Loucy (cell line): ENCODE data around the gene KRT35.

Experiments
- H2AFZ ChIP-seq: fragments of 200-600 bp; sonication (generic); 2 replicates; pipeline ENCODE4 v1.6.0; 2016; ENCODE audit warnings: antibody characterized with exemption, mild to moderate bottlenecking, low read length, moderate library complexity
- H3F3A ChIP-seq: fragments of 200-600 bp; 2 replicates; pipeline ENCODE4 v1.6.0; 2016; ENCODE audit warnings: antibody characterized with exemption, low read depth, mild to moderate bottlenecking
- H3K27me3 ChIP-seq: fragments of 200-600 bp; sonication (generic); 2 replicates; pipeline ENCODE4 v1.6.1; 2014; ENCODE audit warnings: low read length, mild to moderate bottlenecking; ENCODE audit not compliant: insufficient read depth, poor library complexity, severe bottlenecking
- H3K36me3 ChIP-seq: fragments of 200-600 bp; sonication (generic); 2 replicates; pipeline ENCODE4 v1.6.1; 2016; ENCODE audit warnings: low read length; ENCODE audit not compliant: insufficient read depth
- H3K4me1 ChIP-seq: fragments of 200-600 bp; sonication (generic); 2 replicates; pipeline ENCODE4 v1.5.1; 2014; ENCODE audit warnings: low read length, mild to moderate bottlenecking; ENCODE audit not compliant: insufficient read depth, poor library complexity, severe bottlenecking
- H3K4me2 ChIP-seq: fragments of 200-600 bp; sonication (generic); 2 replicates; pipeline ENCODE4 v1.6.0; 2014; ENCODE audit warnings: antibody characterized with exemption, low read length, low read depth, mild to moderate bottlenecking; ENCODE audit not compliant: poor library complexity, severe bottlenecking
- H3K4me3 ChIP-seq: fragments of 200-600 bp; sonication (generic); 2 replicates; pipeline ENCODE4 v1.5.1; 2014; ENCODE audit warnings: low read length, mild to moderate bottlenecking, mixed read lengths; ENCODE audit not compliant: poor library complexity, severe bottlenecking
- H3K79me2 ChIP-seq: fragments of 200-600 bp; sonication (generic); 2 replicates; pipeline ENCODE4 v1.6.1; 2014; ENCODE audit warnings: low read length; ENCODE audit not compliant: insufficient read depth
- H3K9ac ChIP-seq: fragments of 200-600 bp; sonication (generic); 2 replicates; pipeline ENCODE4 v1.6.0; 2014; ENCODE audit warnings: mild to moderate bottlenecking, low read depth, low read length, moderate library complexity; ENCODE audit not compliant: poor library complexity, severe bottlenecking
- H3K9me2 ChIP-seq: fragments of 200-600 bp; sonication (generic); replicated peaks from 2 replicates; pipeline ENCODE4 v1.6.1; 2016; ENCODE audit warnings: low read depth, low read length, mixed read lengths
- H3K9me3 ChIP-seq: fragments of 200-600 bp; sonication (generic); 2 replicates; pipeline ENCODE4 v1.6.1; 2014; ENCODE audit warnings: mild to moderate bottlenecking, antibody characterized with exemption, low read length, low read depth; ENCODE audit not compliant: insufficient read depth
- H4K20me1 ChIP-seq: fragments of 200-600 bp; sonication (generic); 2 replicates; pipeline ENCODE4 v1.6.0; 2014; ENCODE audit warnings: antibody characterized with exemption, low read length, mild to moderate bottlenecking; ENCODE audit not compliant: insufficient read depth, poor library complexity, severe bottlenecking
- CTCF ChIP-seq: fragments of 200-600 bp; sonication (generic); conservative IDR thresholded peaks from 2 replicates; pipeline ENCODE4 v1.5.1; 2014; ENCODE audit warnings: mild to moderate bottlenecking, antibody characterized with exemption, low read length
- EZH2phosphoT487 ChIP-seq: fragments of 200-600 bp; IDR thresholded peaks from 2 replicates; pipeline ENCODE4 v1.6.1; 2018; ENCODE audit warnings: antibody characterized with exemption, mild to moderate bottlenecking, moderate library complexity, borderline replicate concordance

The KRT35 gene

GRCh38 chr17:41467561-41467960, 13.4 kb downstream of the KRT35 start:
- Histone ChIP-seq H2AFZ (no peak overlapping the region), H4K20me1 (no peaks in the 10 kb centered on the region), H3K36me3 (no peaks in the 10 kb centered on the region), H3K79me2 (no peaks in the 10 kb centered on the region), H3K9ac (no peak overlapping the region), H3K4me1 (no peaks in the 10 kb centered on the region), H3K27me3 (peaks cover 6% of the 10 kb centered on the region), H3K4me2 (no peak overlapping the region), H3K9me2 (no peaks in the 10 kb centered on the region), H3K4me3 (no peak overlapping the region), H3K9me3 (no peaks in the 10 kb centered on the region), H3F3A (no peaks in the 10 kb centered on the region)
- TF ChIP-seq CTCF: no peak
- TF ChIP-seq EZH2phosphoT487: no peak

- Histone ChIP-seq H3F3A (no peaks in the 10 kb centered on the region), H3K4me3 (no peak within 1 kb of the TSS), H3K9ac (no peak within 1 kb of the TSS), H4K20me1 (no peaks in the 10 kb centered on the region), H3K4me1 (no peaks in the 10 kb centered on the region), H3K9me2 (no peaks in the 10 kb centered on the region), H3K9me3 (no peaks in the 10 kb centered on the region), H3K36me3 (no peaks in the 10 kb centered on the region), H3K4me2 (no peak within 1 kb of the TSS), H3K27me3 (peaks cover 4% of the 10 kb centered on the region), H2AFZ (no peak within 1 kb of the TSS), H3K79me2 (no peaks in the 10 kb centered on the region)
- TF ChIP-seq EZH2phosphoT487: no peak
- no peak for TF ChIP-seq CTCF
These were observed 14.0 kb downstream of the KRT35 start, which contains the start of gene KRT32 for GRCh38 chr17:41466988-41467387. TSS of gene KRT32 (minus strand) at chr17:41467386. CDS start at chr17:41467325, 61 bp downstream.

- Histone ChIP-seq H3K9me3 (no peaks in the 10 kb centered on the region), H3K4me1 (no peaks in the 10 kb centered on the region), H3K79me2 (no peaks in the 10 kb centered on the region), H2AFZ (no peak overlapping the region), H3K36me3 (no peaks in the 10 kb centered on the region), H4K20me1 (no peaks in the 10 kb centered on the region), H3K9me2 (no peaks in the 10 kb centered on the region), H3F3A (no peaks in the 10 kb centered on the region), H3K4me3 (no peak overlapping the region), H3K4me2 (no peak overlapping the region), H3K27me3 (no peaks in the 10 kb centered on the region), H3K9ac (no peak overlapping the region)
- no peak for TF ChIP-seq EZH2phosphoT487
- no peak for TF ChIP-seq CTCF
These were observed 16.3 kb downstream of the KRT35 start for GRCh38 chr17:41464682-41465081.
